ENCODE results near the gene SLC15A3.

Gene SLC15A3

DNA sequence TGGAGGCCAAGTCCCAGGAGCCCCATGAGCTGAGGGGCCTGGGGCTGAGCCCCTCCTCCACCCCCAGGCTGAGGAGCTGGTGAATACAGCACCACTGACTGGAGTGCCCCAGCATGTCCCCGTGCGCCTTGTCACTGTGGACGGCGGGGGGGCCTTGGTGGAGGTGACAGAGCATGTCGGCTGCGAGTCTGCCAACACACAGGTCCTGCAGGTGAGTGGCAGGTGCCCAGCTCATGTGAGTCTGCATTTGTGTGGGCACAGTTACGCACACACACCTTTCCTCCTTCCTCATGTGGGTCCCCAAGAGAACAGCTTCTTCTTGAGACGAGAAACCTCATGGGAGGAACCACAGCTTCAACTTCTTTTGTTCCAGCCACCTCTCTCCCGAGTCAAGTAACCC, 20.1 kb downstream of the SLC15A3 start:
- no peak for DNase-seq (ENCODE audit: low read depth)
- TF ChIP-seq CTCF (conservative IDR thresholded peaks at IDR 0.05; ENCODE audit: low read length): no peak
- H3K4me3 ChIP-seq (ENCODE audit: low read length): no peak overlapping the region

- DNase-seq (ENCODE audit: low read depth): no peak
- no peak overlapping the region for H3K4me3 ChIP-seq (ENCODE audit: low read length)
- no peak for TF ChIP-seq CTCF (conservative IDR thresholded peaks at IDR 0.05; ENCODE audit: low read length)
Observed at GRCh38 chr11:60930394-60930793, 21.6 kb downstream of the SLC15A3 start.

DNA sequence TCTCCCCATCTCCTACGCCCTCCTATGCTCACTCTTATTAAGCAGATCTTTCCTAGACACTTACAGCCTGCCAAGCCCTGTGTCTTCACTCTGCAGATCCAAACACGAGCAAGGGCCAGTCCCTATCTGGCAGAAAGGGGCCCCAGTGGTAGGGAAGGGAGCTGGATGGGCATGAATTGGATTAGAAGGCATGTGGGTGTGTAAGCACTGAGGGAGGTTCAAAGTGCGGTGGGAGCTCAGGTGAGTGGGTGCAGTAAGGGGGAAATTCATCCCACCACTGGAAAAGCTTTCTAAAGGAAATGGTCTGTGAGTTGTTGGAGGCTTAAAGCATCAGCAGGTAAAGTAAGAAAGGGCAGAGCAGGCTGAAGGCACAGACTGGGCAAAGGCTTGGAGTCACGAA, 22.2 kb downstream of the SLC15A3 start:
- DNase-seq (ENCODE audit: low read depth): no peak
- TF ChIP-seq CTCF (conservative IDR thresholded peaks at IDR 0.05; ENCODE audit: low read length): no peak
- no peak overlapping the region for H3K4me3 ChIP-seq (ENCODE audit: low read length)

DNA sequence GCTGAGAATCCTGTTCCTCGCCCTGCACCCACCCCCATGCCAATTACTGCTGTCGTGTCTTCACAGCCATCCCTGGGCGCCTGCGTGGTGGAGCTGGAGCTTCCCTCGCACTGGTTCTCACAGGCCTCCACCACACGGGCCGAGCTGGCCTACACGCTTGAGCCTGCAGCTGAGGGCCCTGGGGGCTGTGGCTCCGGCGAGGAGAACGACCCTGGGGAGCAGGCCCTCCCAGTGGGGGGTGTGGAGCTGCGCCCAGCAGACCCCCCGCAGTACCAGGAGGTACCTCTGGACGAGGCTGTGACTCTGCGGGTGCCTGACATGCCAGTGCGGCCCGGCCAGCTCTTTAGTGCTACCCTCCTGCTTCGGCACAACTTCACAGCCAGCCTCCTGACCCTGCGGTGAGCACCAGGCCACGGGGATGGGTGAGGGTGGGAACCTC, 23.4 kb downstream of the SLC15A3 start:
- H3K4me3 ChIP-seq (ENCODE audit: low read length): no peak overlapping the region
- DNase-seq (ENCODE audit: low read depth): no peak
- TF ChIP-seq CTCF (conservative IDR thresholded peaks at IDR 0.05; ENCODE audit: low read length): no peak

DNA sequence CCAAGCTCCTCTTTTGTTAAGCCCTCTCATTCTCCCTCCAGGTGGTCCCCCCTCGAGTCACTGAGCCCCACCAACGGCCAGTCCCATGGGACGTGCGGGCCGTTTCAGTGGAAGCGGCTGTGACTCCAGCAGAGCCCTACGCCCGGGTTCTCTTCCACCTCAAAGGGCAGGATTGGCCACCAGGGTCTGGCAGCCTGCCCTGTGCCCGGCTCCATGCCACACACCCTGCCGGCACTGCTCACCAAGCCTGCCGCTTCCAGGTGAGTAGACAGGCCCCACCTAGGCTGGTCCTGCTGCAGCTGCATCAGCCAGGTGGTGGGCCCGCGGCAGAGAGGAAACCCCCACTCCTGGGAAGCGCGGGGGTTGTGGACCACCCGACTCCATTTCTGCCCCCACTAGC, 24.4 kb downstream of the SLC15A3 start:
- no peak overlapping the region for H3K4me3 ChIP-seq (ENCODE audit: low read length)
- no peak for DNase-seq (ENCODE audit: low read depth)
- no peak for TF ChIP-seq CTCF (conservative IDR thresholded peaks at IDR 0.05; ENCODE audit: low read length)

GRCh38 chr11:60927061-60927592, 24.8 kb downstream of the SLC15A3 start:
- DNase-seq (ENCODE audit: low read depth): no peak
- no peak for TF ChIP-seq CTCF (conservative IDR thresholded peaks at IDR 0.05; ENCODE audit: low read length)
- H3K4me3 ChIP-seq (ENCODE audit: low read length): no peak overlapping the region

- TF ChIP-seq CTCF (conservative IDR thresholded peaks at IDR 0.05; ENCODE audit: low read length): no peak
- H3K4me3 ChIP-seq (ENCODE audit: low read length): no peak overlapping the region
- no peak for DNase-seq (ENCODE audit: low read depth)
Observed at GRCh38 chr11:60926500-60926899, 25.5 kb downstream of the SLC15A3 start.

All from AG10803 (cell line).